Activated naive CD4-positive, alpha-beta T cell treated with anti-CD3 and anti-CD28 coated beads, Interleukin-2, amount 10 ng/mL, durations not matched to agents 7 days and 5 days (primary cell): ENCODE results near the gene ATF6.

ENCODE experiments used
- CTCF ChIA-PET: fragments of 350-600 bp; sonication (Branson Sonifier 250); formaldehyde crosslinking; loops from one replicate; lab custom pipeline; 2021; ENCODE audit warnings: antibody characterized with exemption; lab: Charles Lee
- DNase-seq: peaks from one replicate; pipeline ENCODE4 v3.0.0-alpha.2; 2020
- H3K27ac Mint-ChIP-seq: one replicate; pipeline ENCODE4 v1.8.0; 2021; ENCODE audit warnings: mild to moderate bottlenecking, moderate library complexity, mixed read lengths
- H3K27me3 Mint-ChIP-seq: one replicate; pipeline ENCODE4 v1.8.0; 2021; ENCODE audit warnings: mild to moderate bottlenecking, mixed read lengths
- H3K36me3 Mint-ChIP-seq: one replicate; pipeline ENCODE4 v1.8.0; 2021; ENCODE audit warnings: mixed read lengths
- H3K4me1 Mint-ChIP-seq: one replicate; pipeline ENCODE4 v1.8.0; 2021; ENCODE audit warnings: mixed read lengths
- H3K4me3 Mint-ChIP-seq: one replicate; pipeline ENCODE4 v1.8.0; 2021; ENCODE audit warnings: mild to moderate bottlenecking, moderate library complexity, mixed read lengths
- H3K9me3 Mint-ChIP-seq: one replicate; pipeline ENCODE4 v1.8.0; 2021; ENCODE audit warnings: mixed read lengths

ATF6 gene

DNA sequence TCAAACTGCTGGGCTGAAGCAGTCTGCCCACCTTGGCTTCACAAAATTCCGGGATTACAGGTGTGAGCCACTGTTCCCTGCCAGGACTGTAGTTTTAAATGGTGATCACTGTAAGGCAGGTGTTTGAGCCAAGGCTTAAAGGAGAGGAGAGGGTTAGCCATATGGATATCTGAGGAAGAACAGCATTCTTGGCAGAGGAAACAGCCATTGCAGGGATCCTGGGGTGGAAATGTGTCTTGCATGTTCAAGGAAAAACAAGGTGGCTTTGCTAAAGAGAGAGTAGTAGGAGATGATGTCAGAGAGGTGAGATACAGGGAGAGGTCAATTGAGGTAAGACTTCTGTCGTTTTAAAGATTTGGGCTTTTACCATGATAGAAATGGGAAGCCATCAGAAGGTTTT, 73.5 kb downstream of the ATF6 start:
- H3K27ac Mint-ChIP-seq, result no peak overlapping the region
- DNase-seq, result no peak
- H3K9me3 Mint-ChIP-seq, result no peaks in the 10 kb centered on the region
- H3K27me3 Mint-ChIP-seq, result no peaks in the 10 kb centered on the region
- H3K36me3 Mint-ChIP-seq, result peaks cover 44% of the 10 kb centered on the region
- no peak overlapping the region for H3K4me3 Mint-ChIP-seq
- CTCF ChIA-PET, result no interaction called here
- H3K4me1 Mint-ChIP-seq, result no peaks in the 10 kb centered on the region

DNA sequence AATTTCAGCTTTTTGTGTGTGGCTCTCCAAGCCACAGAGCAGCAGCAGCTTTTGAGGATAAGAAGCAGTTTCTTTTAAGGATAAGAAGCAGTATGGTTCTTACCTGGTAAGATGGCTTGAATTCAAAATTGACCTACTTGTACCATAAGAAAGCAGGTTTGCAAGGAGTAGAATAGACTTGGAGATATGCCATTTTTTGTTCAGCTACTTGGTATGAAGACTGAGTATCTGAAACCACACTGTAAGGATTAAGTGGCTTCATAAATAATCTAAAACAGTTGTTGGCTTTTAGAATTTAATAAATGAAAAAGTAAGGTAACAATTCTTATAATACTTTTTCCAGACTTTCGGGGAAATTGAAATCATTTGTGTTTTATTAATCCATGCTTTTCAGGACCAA, 74.2 kb downstream of the ATF6 start:
- no peak overlapping the region for H3K4me3 Mint-ChIP-seq
- peaks cover 44% of the 10 kb centered on the region for H3K36me3 Mint-ChIP-seq
- H3K9me3 Mint-ChIP-seq, result no peaks in the 10 kb centered on the region
- no peaks in the 10 kb centered on the region for H3K4me1 Mint-ChIP-seq
- no peaks in the 10 kb centered on the region for H3K27me3 Mint-ChIP-seq
- H3K27ac Mint-ChIP-seq, result no peak overlapping the region
- CTCF ChIA-PET, result no interaction called here
- no peak for DNase-seq

DNA sequence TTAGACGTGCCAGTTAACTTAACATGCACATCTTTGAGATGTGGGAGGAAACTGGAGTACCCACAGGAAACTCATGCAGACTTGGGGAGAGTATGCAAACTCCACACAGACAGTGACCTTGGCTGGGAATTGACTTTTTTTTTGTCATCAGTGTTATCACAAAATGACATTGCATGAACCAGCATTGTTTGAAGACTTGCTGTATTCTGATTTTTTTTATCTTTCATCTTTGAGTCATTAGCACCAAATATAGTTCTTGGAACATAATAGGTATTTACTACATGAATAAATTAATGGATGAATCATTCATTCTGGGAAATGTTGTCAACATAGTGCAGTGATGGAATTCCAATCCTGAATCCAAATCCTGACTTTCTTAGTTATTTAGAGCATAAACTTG, 77.0 kb downstream of the ATF6 start:
- peaks cover 45% of the 10 kb centered on the region for H3K36me3 Mint-ChIP-seq
- H3K4me3 Mint-ChIP-seq, result no peak overlapping the region
- H3K4me1 Mint-ChIP-seq, result no peaks in the 10 kb centered on the region
- H3K27me3 Mint-ChIP-seq, result no peaks in the 10 kb centered on the region
- CTCF ChIA-PET, result no interaction called here
- no peak overlapping the region for H3K27ac Mint-ChIP-seq
- DNase-seq, result no peak
- H3K9me3 Mint-ChIP-seq, result no peaks in the 10 kb centered on the region

DNA sequence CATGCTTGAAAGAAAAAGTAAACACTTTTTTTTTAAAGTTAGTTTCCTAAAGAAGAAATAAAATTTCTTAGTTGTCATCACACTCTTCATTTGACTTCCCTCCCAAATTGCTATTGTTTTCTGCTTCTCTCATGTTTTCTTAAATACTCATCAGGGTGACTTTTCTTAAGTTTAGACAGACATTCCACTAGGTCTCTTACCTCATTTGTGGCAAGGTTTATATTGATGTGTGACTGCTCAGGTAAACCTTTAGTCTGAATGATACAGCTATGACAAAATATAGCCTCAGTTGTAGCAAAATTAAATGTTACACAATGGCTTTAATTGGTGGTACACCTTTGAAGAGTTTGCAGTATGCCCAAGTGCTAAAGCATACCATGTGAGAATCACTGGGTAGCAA, 78.6 kb downstream of the ATF6 start:
- Mint-ChIP-seq H3K27ac (no peak overlapping the region), H3K4me1 (peaks cover 7% of the 10 kb centered on the region), H3K36me3 (peaks cover 46% of the 10 kb centered on the region), H3K4me3 (no peak overlapping the region), H3K9me3 (no peaks in the 10 kb centered on the region), H3K27me3 (no peaks in the 10 kb centered on the region)
- CTCF ChIA-PET, result no interaction called here
- no peak for DNase-seq

DNA sequence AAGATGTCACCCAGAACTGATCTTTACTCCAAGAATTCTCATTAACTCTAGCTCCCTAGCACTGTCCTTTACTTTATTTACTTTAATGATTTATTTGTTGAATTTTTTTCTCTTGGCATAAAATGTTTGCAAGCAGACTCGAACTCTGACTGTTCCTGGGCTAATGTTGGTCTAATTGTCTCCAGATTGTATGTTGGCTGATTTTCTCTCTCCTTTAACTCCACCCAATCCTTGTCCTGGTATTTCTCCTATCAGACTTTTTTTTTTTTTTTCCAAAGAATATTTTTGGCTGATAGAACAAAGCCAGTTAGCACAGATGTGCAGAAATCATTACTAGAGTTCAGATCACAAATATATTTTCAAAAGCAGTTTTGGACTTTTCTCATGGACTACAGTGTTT, 82.6 kb downstream of the ATF6 start:
- Mint-ChIP-seq H3K4me1 (peaks cover 8% of the 10 kb centered on the region), H3K27ac (no peak overlapping the region), H3K4me3 (no peak overlapping the region), H3K36me3 (peaks cover 51% of the 10 kb centered on the region), H3K9me3 (no peaks in the 10 kb centered on the region), H3K27me3 (no peaks in the 10 kb centered on the region)
- no peak for DNase-seq
- CTCF ChIA-PET, result interaction anchor here (0.6 kb wide), 1 partner anchor 426 kb away, joined by 3 read pairs; no protein-coding TSS in a partner anchor

DNA sequence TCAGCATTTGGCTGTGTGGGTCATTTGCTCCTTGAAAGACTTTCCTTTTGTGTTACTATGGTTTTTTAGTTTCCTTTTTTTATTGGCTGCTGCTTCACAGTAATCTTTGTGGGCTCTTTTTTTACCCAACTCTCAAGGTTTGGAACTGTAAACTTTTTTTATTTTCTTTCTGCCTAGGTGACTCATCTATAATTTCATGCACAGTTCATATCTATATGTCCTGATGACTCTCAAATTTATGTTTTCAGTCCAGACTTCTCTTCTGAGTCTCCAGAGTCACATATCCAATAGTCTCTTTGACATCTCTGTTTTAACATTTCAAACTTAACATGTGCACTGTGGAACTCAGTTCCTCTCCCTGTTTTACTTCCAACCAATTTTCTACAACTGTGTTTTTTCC, 83.4 kb downstream of the ATF6 start:
- Mint-ChIP-seq H3K27ac (no peak overlapping the region), H3K4me1 (peaks cover 8% of the 10 kb centered on the region), H3K9me3 (no peaks in the 10 kb centered on the region), H3K27me3 (no peaks in the 10 kb centered on the region), H3K4me3 (no peak overlapping the region), H3K36me3 (peaks cover 51% of the 10 kb centered on the region)
- no peak for DNase-seq
- CTCF ChIA-PET, result no interaction called here

DNA sequence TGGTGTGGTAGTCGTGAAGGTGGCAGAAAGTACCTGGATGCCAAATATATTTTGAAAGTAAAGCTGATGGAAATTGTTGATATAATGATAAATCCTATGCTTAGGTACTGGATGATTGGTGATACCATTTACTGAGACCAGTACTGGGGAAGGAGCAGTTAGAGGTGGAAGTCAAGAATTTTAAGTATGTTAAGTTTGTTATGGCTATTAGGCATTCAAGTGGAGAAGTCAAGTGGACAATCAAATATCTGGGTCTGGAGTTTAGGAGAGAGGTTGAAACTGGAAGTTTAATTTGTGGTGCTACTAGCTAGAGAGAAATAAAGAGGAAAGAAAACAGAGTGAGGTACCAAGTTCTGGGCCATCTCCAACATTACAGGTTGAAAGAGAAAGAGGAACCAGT, 89.1 kb downstream of the ATF6 start:
- Mint-ChIP-seq H3K27me3 (no peaks in the 10 kb centered on the region), H3K27ac (no peak overlapping the region), H3K9me3 (no peaks in the 10 kb centered on the region), H3K36me3 (peaks cover 49% of the 10 kb centered on the region), H3K4me1 (no peaks in the 10 kb centered on the region), H3K4me3 (no peak overlapping the region)
- CTCF ChIA-PET, result interaction anchor here (1.0 to 1.7 kb wide), 4 partner anchors 11 to 186 kb away, joined by 3 to 5 read pairs (median 4); no protein-coding TSS in a partner anchor
- DNase-seq, result no peak

DNA sequence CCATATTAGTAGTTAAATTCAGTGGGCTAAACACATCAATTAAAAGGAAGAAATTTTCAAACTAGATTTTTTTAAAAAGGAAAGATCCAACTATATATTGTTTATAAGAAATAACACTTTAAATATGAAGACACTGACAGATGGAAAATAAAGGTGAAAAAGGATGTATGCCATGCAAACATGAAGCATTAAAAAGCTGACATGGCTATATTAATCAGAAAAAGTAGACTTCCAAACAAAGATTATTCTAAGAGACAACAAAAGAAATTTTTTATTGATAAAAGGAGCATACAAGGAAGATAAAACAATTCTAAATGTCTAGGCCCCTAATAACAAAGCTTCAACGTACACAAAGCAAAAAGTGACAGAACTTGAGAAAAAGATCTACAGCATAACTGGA, 92.2 kb downstream of the ATF6 start:
- Mint-ChIP-seq H3K4me1 (no peaks in the 10 kb centered on the region), H3K36me3 (peaks cover 42% of the 10 kb centered on the region), H3K27me3 (no peaks in the 10 kb centered on the region), H3K9me3 (no peaks in the 10 kb centered on the region), H3K27ac (no peak overlapping the region), H3K4me3 (no peak overlapping the region)
- CTCF ChIA-PET, result interaction anchor here (1.4 kb wide), 1 partner anchor 166 kb away, joined by 3 read pairs; the partner anchor contains the start of gene OLFML2B
- DNase-seq, result no peak

DNA sequence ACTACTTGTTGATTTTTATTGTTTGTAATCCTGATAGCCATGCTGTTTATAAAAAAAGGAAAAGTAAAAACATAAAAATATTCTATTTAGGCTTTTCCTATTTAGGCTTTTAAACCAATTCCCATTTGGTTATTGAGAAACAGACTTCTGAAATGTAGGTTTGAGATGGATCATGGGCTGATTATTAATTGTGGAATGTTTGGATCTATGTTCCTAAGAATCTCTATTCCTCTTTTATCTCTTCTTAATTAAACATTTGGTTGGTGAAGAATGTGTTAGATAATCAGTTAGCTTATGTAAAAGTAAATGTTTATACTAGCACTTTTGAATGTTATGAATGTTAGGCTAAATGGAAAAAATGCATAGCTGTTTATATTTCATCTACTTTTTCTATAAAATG, 97.4 kb downstream of the ATF6 start:
- Mint-ChIP-seq H3K27ac (no peak overlapping the region), H3K36me3 (peaks cover 28% of the 10 kb centered on the region), H3K4me1 (no peaks in the 10 kb centered on the region), H3K27me3 (no peaks in the 10 kb centered on the region), H3K9me3 (no peaks in the 10 kb centered on the region), H3K4me3 (no peak overlapping the region)
- CTCF ChIA-PET, result interaction anchor here (0.8 to 2.9 kb wide), 4 partner anchors 13 to 174 kb away, joined by 3 to 16 read pairs (median 4); no protein-coding TSS in a partner anchor
- DNase-seq, result no peak

DNA sequence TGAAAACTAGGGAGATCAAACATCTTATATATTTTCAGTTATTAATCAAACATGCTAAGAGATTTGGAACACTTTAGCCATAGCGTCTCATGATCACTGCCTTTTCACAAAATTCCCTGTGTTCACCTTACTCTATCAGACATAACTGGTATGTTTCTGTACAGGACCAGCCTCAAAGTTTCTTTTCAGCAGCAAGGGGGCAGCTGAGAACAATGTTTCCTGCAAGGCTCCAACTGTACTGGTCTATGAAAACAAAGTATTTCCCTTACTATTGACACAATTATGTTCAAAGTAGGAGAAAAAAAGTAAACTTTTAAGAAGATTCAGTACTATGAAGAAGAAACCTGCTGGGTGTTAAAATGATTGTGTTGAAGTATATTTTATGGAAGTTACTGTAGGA, 98.5 kb downstream of the ATF6 start:
- Mint-ChIP-seq H3K27ac (no peak overlapping the region), H3K9me3 (no peaks in the 10 kb centered on the region), H3K27me3 (no peaks in the 10 kb centered on the region), H3K4me3 (no peak overlapping the region), H3K4me1 (no peaks in the 10 kb centered on the region), H3K36me3 (peaks cover 26% of the 10 kb centered on the region)
- CTCF ChIA-PET, result interaction anchor here (0.8 to 2.9 kb wide), 7 partner anchors 9 to 173 kb away, joined by 3 to 16 read pairs (median 4); partner anchors contain the start of gene OLFML2B
- peak; percentile 26 for DNase-seq

DNA sequence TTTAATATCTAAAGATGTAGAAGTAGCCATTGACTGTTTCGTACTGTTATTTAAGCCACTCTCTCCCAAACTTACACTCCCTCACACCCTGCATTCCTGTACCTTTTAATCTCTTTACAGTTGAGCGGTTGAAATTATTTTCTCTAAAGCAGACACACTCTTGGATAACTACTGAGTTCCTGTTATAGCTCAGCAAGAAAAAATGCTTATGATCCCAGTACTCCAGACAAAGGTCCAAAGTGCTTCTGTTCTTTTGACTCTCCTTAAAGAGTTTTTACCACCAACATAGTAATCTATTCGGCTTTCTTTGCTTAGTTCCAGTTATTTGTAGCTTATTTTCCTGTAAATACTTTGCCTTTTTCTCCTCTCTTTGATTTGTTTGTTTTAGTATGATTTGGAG, 100.1 kb downstream of the ATF6 start:
- Mint-ChIP-seq H3K4me1 (no peaks in the 10 kb centered on the region), H3K36me3 (peaks cover 33% of the 10 kb centered on the region), H3K9me3 (no peaks in the 10 kb centered on the region), H3K27me3 (no peaks in the 10 kb centered on the region), H3K4me3 (no peak overlapping the region), H3K27ac (no peak overlapping the region)
- no peak for DNase-seq
- CTCF ChIA-PET, result interaction anchor here (1.5 to 2.0 kb wide), 3 partner anchors 11 to 168 kb away, joined by 3 to 6 read pairs (median 4); no protein-coding TSS in a partner anchor

DNA sequence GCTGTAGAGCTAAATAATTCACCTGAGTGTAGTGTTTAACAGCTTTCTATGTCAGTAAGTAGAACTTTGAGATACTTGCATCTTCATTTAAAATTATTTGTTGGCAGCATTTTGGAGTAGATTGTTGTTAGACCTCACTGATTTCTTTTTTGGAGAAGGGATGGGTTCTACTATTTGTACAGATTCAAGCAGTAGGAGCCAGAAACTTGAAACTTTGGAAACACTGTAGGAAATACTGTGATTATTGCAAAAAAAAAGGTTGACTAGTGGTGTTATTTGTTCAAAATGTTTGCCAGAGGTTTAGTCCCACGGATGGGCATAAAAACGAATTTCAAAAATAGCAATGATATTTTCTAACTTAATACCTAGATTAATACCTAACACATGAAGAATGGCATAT, 102.7 kb downstream of the ATF6 start:
- H3K4me3 Mint-ChIP-seq, result no peak overlapping the region
- no peaks in the 10 kb centered on the region for H3K27me3 Mint-ChIP-seq
- H3K27ac Mint-ChIP-seq, result no peak overlapping the region
- CTCF ChIA-PET, result interaction anchor here (0.7 kb wide), 1 partner anchor 107 kb away, joined by 3 read pairs; no protein-coding TSS in a partner anchor
- no peaks in the 10 kb centered on the region for H3K9me3 Mint-ChIP-seq
- H3K4me1 Mint-ChIP-seq, result no peaks in the 10 kb centered on the region
- H3K36me3 Mint-ChIP-seq, result peaks cover 27% of the 10 kb centered on the region
- no peak for DNase-seq

DNA sequence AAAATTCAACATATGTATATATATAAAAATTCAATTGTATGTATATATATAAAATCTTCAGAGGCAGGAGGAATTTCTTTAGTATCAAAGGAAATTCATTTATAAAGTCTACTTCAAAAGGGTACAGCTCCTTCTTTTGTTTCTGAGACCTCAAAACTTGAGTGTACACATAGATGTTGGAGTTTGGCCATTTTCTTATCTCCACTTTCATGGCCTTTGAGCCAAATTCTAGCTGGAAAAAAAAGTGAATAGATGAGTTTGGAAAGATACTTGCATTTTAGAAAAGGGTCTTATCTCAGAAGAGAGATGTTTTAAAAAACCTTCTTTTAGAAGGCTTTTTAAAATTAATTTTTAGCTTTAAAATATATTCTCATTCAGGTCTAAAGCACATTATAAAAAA, 103.2 kb downstream of the ATF6 start:
- Mint-ChIP-seq H3K27me3 (no peaks in the 10 kb centered on the region), H3K4me1 (no peaks in the 10 kb centered on the region), H3K4me3 (no peak overlapping the region), H3K9me3 (no peaks in the 10 kb centered on the region), H3K36me3 (peaks cover 27% of the 10 kb centered on the region), H3K27ac (no peak overlapping the region)
- CTCF ChIA-PET, result interaction anchor here (0.7 kb wide), 1 partner anchor 108 kb away, joined by 3 read pairs; no protein-coding TSS in a partner anchor
- DNase-seq, result no peak

DNA sequence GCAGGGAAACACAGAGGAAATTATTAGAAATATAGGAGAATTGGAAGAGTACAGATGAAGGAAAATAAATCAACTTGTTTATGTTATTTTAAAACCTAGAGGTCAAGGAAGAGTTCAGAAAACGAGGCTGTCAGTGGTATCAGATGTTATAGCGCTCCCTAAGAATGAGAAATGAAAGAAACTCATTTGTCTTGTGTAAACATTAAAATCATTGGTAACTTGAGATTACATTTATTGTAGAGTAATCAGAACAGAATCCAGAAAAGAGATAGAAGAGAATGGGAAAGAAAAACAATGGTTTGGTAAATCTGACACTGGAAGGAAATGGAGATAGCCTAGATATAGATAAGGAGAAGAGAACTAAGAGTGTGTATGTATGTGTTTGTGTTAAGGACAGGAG, 106.4 kb downstream of the ATF6 start:
- Mint-ChIP-seq H3K4me1 (no peaks in the 10 kb centered on the region), H3K4me3 (no peak overlapping the region), H3K36me3 (peaks cover 14% of the 10 kb centered on the region), H3K27me3 (no peaks in the 10 kb centered on the region), H3K9me3 (no peaks in the 10 kb centered on the region), H3K27ac (no peak overlapping the region)
- DNase-seq, result no peak
- CTCF ChIA-PET, result no interaction called here

DNA sequence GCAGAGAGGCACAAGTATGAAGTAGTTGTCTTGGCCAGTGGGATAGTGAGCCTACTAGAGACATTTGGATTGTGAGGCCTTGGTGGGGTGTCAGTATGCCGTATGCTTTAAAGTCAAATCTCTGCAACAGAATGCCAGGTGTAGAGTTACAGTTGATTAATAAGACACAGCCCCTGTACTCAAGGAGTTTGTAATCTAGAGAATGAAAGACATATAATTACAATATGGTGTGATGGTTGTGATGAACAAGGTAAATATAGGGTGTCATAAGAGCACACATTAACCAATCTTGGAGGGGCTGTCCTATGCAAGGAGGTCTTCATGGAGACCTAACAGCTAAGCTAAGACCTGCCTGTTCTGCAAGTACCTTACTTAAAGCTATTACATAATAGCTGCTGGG, 113.1 kb downstream of the ATF6 start:
- H3K4me3 Mint-ChIP-seq, result no peak overlapping the region
- H3K4me1 Mint-ChIP-seq, result no peaks in the 10 kb centered on the region
- no peaks in the 10 kb centered on the region for H3K27me3 Mint-ChIP-seq
- CTCF ChIA-PET, result no interaction called here
- H3K36me3 Mint-ChIP-seq, result peaks cover 4% of the 10 kb centered on the region
- no peaks in the 10 kb centered on the region for H3K9me3 Mint-ChIP-seq
- no peak for DNase-seq
- no peak overlapping the region for H3K27ac Mint-ChIP-seq
